ENCODE results near the gene LRRC27. TPM values are rescaled to one million over a fixed set of nuclear protein-coding genes. Genes with fewer than 3 reads are reported as not detected.
A peak's percentile ranks its signal among the peaks of the same experiment; 100 is the strongest.

The LRRC27 gene
- total RNA-seq, 4 donors from 2014 or later = 1.5 to 5.3 (median 2.4) TPM

GRCh38 chr10:132356621-132357195 lies 24.7 kb downstream of the LRRC27 start:
- peaks cover 0 to 10% (median 0%) of the 10 kb centered on the region in 3 donors for H3K36me3 ChIP-seq
- intact Hi-C loops (cut with DNase I) = no loop called here
- no peaks in the 10 kb centered on the region for H3K4me1 ChIP-seq
- H3K4me3 ChIP-seq = no peak overlapping the region
- no peak for TF ChIP-seq POLR2A (IDR thresholded peaks at IDR 0.05)
- TF ChIP-seq, protein P1, sequence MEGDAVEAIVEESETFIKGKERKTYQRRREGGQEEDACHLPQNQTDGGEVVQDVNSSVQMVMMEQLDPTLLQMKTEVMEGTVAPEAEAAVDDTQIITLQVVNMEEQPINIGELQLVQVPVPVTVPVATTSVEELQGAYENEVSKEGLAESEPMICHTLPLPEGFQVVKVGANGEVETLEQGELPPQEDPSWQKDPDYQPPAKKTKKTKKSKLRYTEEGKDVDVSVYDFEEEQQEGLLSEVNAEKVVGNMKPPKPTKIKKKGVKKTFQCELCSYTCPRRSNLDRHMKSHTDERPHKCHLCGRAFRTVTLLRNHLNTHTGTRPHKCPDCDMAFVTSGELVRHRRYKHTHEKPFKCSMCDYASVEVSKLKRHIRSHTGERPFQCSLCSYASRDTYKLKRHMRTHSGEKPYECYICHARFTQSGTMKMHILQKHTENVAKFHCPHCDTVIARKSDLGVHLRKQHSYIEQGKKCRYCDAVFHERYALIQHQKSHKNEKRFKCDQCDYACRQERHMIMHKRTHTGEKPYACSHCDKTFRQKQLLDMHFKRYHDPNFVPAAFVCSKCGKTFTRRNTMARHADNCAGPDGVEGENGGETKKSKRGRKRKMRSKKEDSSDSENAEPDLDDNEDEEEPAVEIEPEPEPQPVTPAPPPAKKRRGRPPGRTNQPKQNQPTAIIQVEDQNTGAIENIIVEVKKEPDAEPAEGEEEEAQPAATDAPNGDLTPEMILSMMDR (IDR thresholded peaks at IDR 0.05) = no peak
- no peaks in the 10 kb centered on the region for H3K27me3 ChIP-seq
- WGBS, 2 donors = 80 to 81% methylated on average over 6 of the region's 12 CpGs
- DNase-seq = no peak
- H3K27ac ChIP-seq = no peak overlapping the region
- no peaks in the 10 kb centered on the region for H3K9me3 ChIP-seq

DNA sequence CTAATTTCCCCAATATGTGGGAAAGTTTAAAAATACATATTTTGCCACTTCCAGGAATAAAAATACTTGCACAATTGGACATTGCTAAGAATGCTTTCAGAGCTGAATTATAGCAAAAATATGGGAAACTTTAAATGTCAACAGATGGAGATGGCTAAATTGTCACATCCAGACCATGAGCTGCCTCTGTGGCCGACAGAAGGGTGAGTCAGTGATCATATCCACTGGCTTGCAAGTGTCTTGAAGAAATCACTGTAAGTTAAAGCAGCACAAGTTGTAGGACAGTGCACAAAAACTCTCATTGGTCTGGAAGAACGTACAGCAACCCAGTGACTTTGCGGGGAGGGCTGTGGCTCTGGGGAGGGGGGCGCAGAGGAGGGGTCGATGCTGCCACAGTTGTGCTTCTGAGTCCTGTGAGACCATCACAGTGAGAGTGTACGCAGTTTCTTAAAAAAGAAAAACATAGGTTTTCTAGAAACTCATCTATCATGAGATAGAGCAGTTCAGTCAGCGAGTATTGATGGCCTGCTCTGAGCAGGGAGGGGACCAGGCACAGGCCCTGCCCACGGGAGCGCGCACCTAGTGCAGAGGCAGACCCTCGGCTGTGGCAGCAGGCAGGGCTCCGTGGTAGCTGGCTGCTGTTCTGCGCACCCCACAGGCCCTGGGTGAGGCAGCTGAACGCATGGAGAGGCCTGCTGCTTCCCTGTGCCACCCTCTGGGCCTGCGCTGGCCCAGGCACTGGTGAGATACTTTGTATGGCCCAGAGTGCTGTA lies 25.5 kb downstream of the LRRC27 start:
- Histone ChIP-seq H3K27ac (no peak overlapping the region), H3K9me3 (no peaks in the 10 kb centered on the region), H3K27me3 (no peaks in the 10 kb centered on the region), H3K4me3 (no peak overlapping the region), H3K36me3 (peaks cover 0 to 17% (median 0%) of the 10 kb centered on the region in 3 donors), H3K4me1 (no peaks in the 10 kb centered on the region)
- DNase-seq = no peak
- intact Hi-C loops (cut with DNase I) = no loop called here
- TF ChIP-seq POLR2A (IDR thresholded peaks at IDR 0.05) = no peak
- TF ChIP-seq, protein P1 (IDR thresholded peaks at IDR 0.05) = no peak
- 87 to 93% methylated on average over 10 to 14 of the region's 15 CpGs for WGBS, 2 donors

DNA sequence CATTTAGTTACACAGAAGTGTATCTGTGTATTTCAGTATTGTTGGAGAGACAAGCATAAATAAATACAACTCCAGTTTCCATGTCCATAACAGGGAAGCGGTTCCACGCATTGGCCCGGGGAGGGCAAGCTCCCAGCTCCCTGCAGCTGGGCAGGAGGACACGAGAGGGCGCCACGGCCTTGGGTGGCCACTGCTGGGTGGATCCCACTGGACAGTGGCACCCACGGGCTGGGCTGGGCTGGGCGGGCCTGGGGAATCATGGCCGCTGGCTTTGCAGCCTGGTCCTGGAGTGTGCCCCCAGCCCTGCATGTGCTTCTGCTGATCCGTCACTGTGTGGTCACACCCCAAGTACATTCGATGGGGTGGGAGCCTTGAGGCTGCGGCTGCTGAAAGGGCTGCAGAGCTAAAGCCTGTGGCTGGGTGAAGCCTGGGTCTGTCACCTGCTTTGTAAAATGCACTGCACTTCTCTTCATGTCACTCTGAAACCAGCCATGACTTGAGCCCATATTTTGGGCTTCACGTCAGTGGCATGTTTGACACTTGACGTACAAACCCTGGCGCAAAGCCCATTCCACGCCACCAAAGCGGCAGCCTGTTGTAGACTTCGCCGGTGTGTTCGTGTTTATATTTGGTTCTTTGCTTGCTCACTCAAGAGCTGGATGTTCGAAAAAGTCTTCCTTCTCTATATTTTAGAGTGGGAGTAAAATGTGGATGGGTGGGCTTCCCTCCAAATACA lies 27.5 kb downstream of the LRRC27 start:
- intact Hi-C loops (cut with DNase I) = no loop called here
- Histone ChIP-seq H3K36me3 (peaks cover 0 to 15% (median 0%) of the 10 kb centered on the region in 3 donors), H3K4me1 (no peaks in the 10 kb centered on the region), H3K9me3 (no peaks in the 10 kb centered on the region), H3K27ac (no peak overlapping the region), H3K27me3 (no peaks in the 10 kb centered on the region), H3K4me3 (no peak overlapping the region)
- 71 to 79% methylated on average over 9 to 15 of the region's 21 CpGs for WGBS, 2 donors
- DNase-seq = no peak
- TF ChIP-seq, protein P1 (IDR thresholded peaks at IDR 0.05) = no peak
- TF ChIP-seq POLR2A (IDR thresholded peaks at IDR 0.05) = no peak

GRCh38 chr10:132360766-132361447 lies 28.9 kb downstream of the LRRC27 start:
- Histone ChIP-seq H3K36me3 (peaks cover 0 to 26% (median under 1%) of the 10 kb centered on the region in 3 donors), H3K9me3 (no peaks in the 10 kb centered on the region), H3K27me3 (no peaks in the 10 kb centered on the region), H3K4me3 (no peak overlapping the region), H3K4me1 (no peaks in the 10 kb centered on the region), H3K27ac (no peak overlapping the region)
- DNase-seq = no peak
- no peak for TF ChIP-seq POLR2A (IDR thresholded peaks at IDR 0.05)
- TF ChIP-seq, protein P1 (IDR thresholded peaks at IDR 0.05) = peak in 5 of 6 experiments; percentile 12 to 52 (median 34)
- 79 to 100% methylated on average over 9 to 17 of the region's 22 CpGs for WGBS, 2 donors
- intact Hi-C loops (cut with DNase I) = no loop called here

Measured in esophagus squamous epithelium (tissue), 5 donors.